H1 (cell line): ENCODE data around the gene C20orf173. TPM values are rescaled to one million over a fixed set of nuclear protein-coding genes. Genes with fewer than 3 reads are reported as not detected.

ENCODE experiments used
- CTCF ChIA-PET: fragments of 300-600 bp; sonication (Branson Sonifier 250); formaldehyde crosslinking; loops from one replicate; lab custom pipeline; 2021; ENCODE audit not compliant: partially characterized antibody; lab: Charles Lee
- POLR2A ChIA-PET: fragments of 300-600 bp; sonication (Branson Sonifier 250); formaldehyde crosslinking; loops from one replicate; lab custom pipeline; 2021; ENCODE audit warnings: inconsistent platforms; ENCODE audit not compliant: partially characterized antibody; lab: Charles Lee
- DNase-seq, 2 experiments: peaks; one replicate each; pipeline versions ENCODE4 v3.0.0 to v3.0.0-alpha.2; 2010 to 2022; ENCODE audit warnings: low spot score in 2 of 2, low read depth in 1 of 2, mixed read lengths in 1 of 2
- FAIRE-seq: peaks from 2 replicates; lab custom pipeline; 2011; peaks lifted over from hg19 to GRCh38; lab: Jason Lieb, UNC
- H2AFZ ChIP-seq: 2 replicates; pipeline ENCODE4 v1.8.1; 2012; ENCODE audit warnings: low read length, inconsistent platforms
- H2AK5ac ChIP-seq: 2 replicates; pipeline ENCODE4 v1.6.1; 2013; ENCODE audit warnings: low read depth, low read length
- H2BK120ac ChIP-seq: replicated peaks from 2 replicates; pipeline ENCODE3; 2013; ENCODE audit warnings: low read depth, low read length, inconsistent platforms
- H2BK12ac ChIP-seq: 2 replicates; pipeline ENCODE4 v1.6.1; 2013; ENCODE audit warnings: low read depth, low read length
- H2BK15ac ChIP-seq: 2 replicates; pipeline ENCODE4 v1.6.1; 2013; ENCODE audit warnings: low read length
- H2BK20ac ChIP-seq: 2 replicates; pipeline ENCODE4 v1.6.1; 2013; ENCODE audit warnings: low read length
- H2BK5ac ChIP-seq: 2 replicates; pipeline ENCODE4 v1.6.1; 2013; ENCODE audit warnings: low read depth, low read length
- H3K14ac ChIP-seq: 2 replicates; pipeline ENCODE4 v1.6.1; 2013; ENCODE audit warnings: inconsistent platforms; ENCODE audit not compliant: insufficient read length
- H3K18ac ChIP-seq: 2 replicates; pipeline ENCODE4 v1.6.1; 2013; ENCODE audit warnings: low read length; ENCODE audit errors: extremely low read depth
- H3K23ac ChIP-seq: 2 replicates; pipeline ENCODE4 v1.6.1; 2013; ENCODE audit warnings: inconsistent platforms; ENCODE audit not compliant: insufficient read length
- H3K23me2 ChIP-seq: 2 replicates; pipeline ENCODE4 v1.6.1; 2013; ENCODE audit warnings: low read depth, low read length
- H3K27ac ChIP-seq: 2 replicates; pipeline ENCODE4 v1.6.1; 2011; ENCODE audit warnings: low read depth, low read length, inconsistent platforms
- H3K27me3 ChIP-seq, 4 experiments: replicated peaks in 1 of 4; 1 replicate in 1 of 4; 2 replicates in 3 of 4; pipeline versions ENCODE4 v1.6.1 to v1.8.1; 2011 to 2013; ENCODE audit warnings: low read length in 3 of 4, mild to moderate bottlenecking in 3 of 4, inconsistent platforms in 2 of 4, mixed read lengths in 2 of 4, moderate library complexity in 1 of 4; ENCODE audit not compliant: control insufficient read depth in 3 of 4, insufficient read depth in 3 of 4; ENCODE audit errors: extremely low read depth in 1 of 4
- H3K36me3 ChIP-seq, 4 experiments: 2 replicates each; pipeline versions ENCODE4 v1.6.1 to v1.8.1; 2011 to 2013; ENCODE audit warnings: mild to moderate bottlenecking in 4 of 4, low read length in 3 of 4, moderate library complexity in 2 of 4, control low read depth in 1 of 4, inconsistent platforms in 1 of 4; ENCODE audit not compliant: insufficient read depth in 4 of 4, control insufficient read depth in 2 of 4
- H3K4ac ChIP-seq: replicated peaks from 2 replicates; pipeline ENCODE3; 2013; ENCODE audit warnings: low read length, low read depth, mixed read lengths, inconsistent platforms; ENCODE audit not compliant: insufficient read length
- H3K4me1 ChIP-seq, 4 experiments: replicated peaks in 1 of 4; 1 replicate in 1 of 4; 2 replicates in 3 of 4; pipeline versions ENCODE4 v1.6.1 to v1.8.1; 2011 to 2013; ENCODE audit warnings: low read length in 3 of 4, inconsistent platforms in 2 of 4, mixed read lengths in 1 of 4; ENCODE audit not compliant: insufficient read depth in 4 of 4, control insufficient read depth in 3 of 4
- H3K4me2 ChIP-seq, 2 experiments: 2 replicates each; pipeline versions ENCODE4 v1.6.1 to v1.8.1; 2011 to 2013; ENCODE audit warnings: low read depth in 2 of 2, low read length in 2 of 2, control low read depth in 1 of 2, inconsistent platforms in 1 of 2, mild to moderate bottlenecking in 1 of 2; ENCODE audit not compliant: insufficient read depth in 1 of 2
- H3K4me3 ChIP-seq, 4 experiments: fragments of 200-600, 300-600 bp in 1 of 4; sonication (generic), shearing (Covaris generic), sonication (Bioruptor Twin) in 1 of 4; 2 replicates each; pipeline versions ENCODE4 v1.5.1 to v1.8.1; 2011 to 2016; ENCODE audit warnings: low read length in 4 of 4, low read depth in 3 of 4, control low read depth in 2 of 4, inconsistent platforms in 2 of 4, mild to moderate bottlenecking in 2 of 4, mixed read lengths in 1 of 4, moderate library complexity in 1 of 4; ENCODE audit not compliant: insufficient read depth in 2 of 4; ENCODE audit errors: extremely low read depth in 1 of 4
- H3K56ac ChIP-seq: replicated peaks from 2 replicates; pipeline ENCODE3; 2013; ENCODE audit warnings: low read depth, mild to moderate bottlenecking, mixed read lengths, low read length, inconsistent platforms; ENCODE audit not compliant: insufficient read length
- H3K79me1 ChIP-seq: 2 replicates; pipeline ENCODE4 v1.6.1; 2013; ENCODE audit warnings: low read depth, low read length, control low read depth
- H3K79me2 ChIP-seq, 2 experiments: 2 replicates each; pipeline versions ENCODE4 v1.6.1 to v1.8.1; 2012 to 2013; ENCODE audit warnings: low read length in 2 of 2, mild to moderate bottlenecking in 2 of 2, inconsistent platforms in 1 of 2; ENCODE audit not compliant: insufficient read depth in 2 of 2, control insufficient read depth in 1 of 2
- H3K9ac ChIP-seq, 4 experiments: replicated peaks in 1 of 4; 1 replicate in 1 of 4; 2 replicates in 3 of 4; pipeline versions ENCODE4 v1.6.1 to v1.8.1; 2011 to 2013; ENCODE audit warnings: low read depth in 3 of 4, low read length in 3 of 4, control low read depth in 2 of 4, mild to moderate bottlenecking in 2 of 4, moderate library complexity in 2 of 4, inconsistent platforms in 1 of 4; ENCODE audit errors: extremely low read depth in 1 of 4
- H3K9me3 ChIP-seq, 2 experiments: 2 replicates each; pipeline versions ENCODE4 v1.6.1 to v1.8.1; 2012 to 2013; ENCODE audit warnings: mild to moderate bottlenecking in 2 of 2, moderate library complexity in 2 of 2, control low read depth in 1 of 2, inconsistent platforms in 1 of 2, low read depth in 1 of 2, low read length in 1 of 2, mixed read lengths in 1 of 2; ENCODE audit not compliant: insufficient read depth in 2 of 2
- H4K20me1 ChIP-seq, 2 experiments: replicated peaks in 1 of 2; 2 replicates each; pipeline versions ENCODE3 to v1.8.1; 2011 to 2013; ENCODE audit warnings: inconsistent platforms in 2 of 2, low read length in 2 of 2, mild to moderate bottlenecking in 1 of 2; ENCODE audit not compliant: insufficient read depth in 2 of 2, control insufficient read depth in 1 of 2
- H4K5ac ChIP-seq: 2 replicates; pipeline ENCODE4 v1.6.1; 2013; ENCODE audit warnings: low read length, low read depth, mixed read lengths, inconsistent platforms; ENCODE audit not compliant: insufficient read length
- H4K8ac ChIP-seq: 2 replicates; pipeline ENCODE4 v1.8.0; 2013; ENCODE audit warnings: mild to moderate bottlenecking, moderate library complexity, low read length, inconsistent platforms; ENCODE audit not compliant: insufficient read depth; ENCODE audit errors: extremely low read depth
- H4K91ac ChIP-seq: replicated peaks from 2 replicates; pipeline ENCODE3; 2013; ENCODE audit warnings: low read length, mixed read lengths, inconsistent platforms; ENCODE audit not compliant: insufficient read length
- CBX8 ChIP-seq: fragments of 300-800, 300-1000 bp; sonication (generic); IDR thresholded peaks from 2 replicates; pipeline ENCODE4 v1.7.1; 2016; ENCODE audit warnings: low read depth, low read length, borderline replicate concordance
- CEBPB ChIP-seq: IDR thresholded peaks from 2 replicates; pipeline ENCODE4 v1.6.1; 2012; ENCODE audit warnings: low read depth, low read length
- GABPA ChIP-seq: IDR thresholded peaks from 2 replicates; pipeline ENCODE4 v1.6.1; 2011; ENCODE audit warnings: mild to moderate bottlenecking, low read length, moderate library complexity, borderline replicate concordance; ENCODE audit not compliant: insufficient read depth
- HDAC2 ChIP-seq, 2 experiments: fragments of 300-600 bp in 1 of 2; sonication (generic) in 1 of 2; IDR thresholded peaks; 2 replicates each; pipeline ENCODE4 v1.6.1; 2011 to 2012; ENCODE audit warnings: low read depth in 2 of 2, low read length in 2 of 2, mild to moderate bottlenecking in 2 of 2, moderate library complexity in 2 of 2, borderline replicate concordance in 1 of 2, inconsistent platforms in 1 of 2
- KDM1A ChIP-seq: fragments of 200-600, 300-600 bp; sonication (generic); IDR thresholded peaks from 2 replicates; pipeline ENCODE4 v1.7.1; 2016; ENCODE audit warnings: mild to moderate bottlenecking, low read length, borderline replicate concordance
- KDM4A ChIP-seq: IDR thresholded peaks from one replicate; pipeline ENCODE4 v1.7.1; 2012; ENCODE audit warnings: low read depth, mild to moderate bottlenecking, moderate library complexity, low read length, inconsistent platforms; ENCODE audit not compliant: severe bottlenecking
- MAX ChIP-seq: IDR thresholded peaks from 2 replicates; pipeline ENCODE4 v1.6.1; 2012; ENCODE audit warnings: inconsistent platforms
- POLR2A ChIP-seq, 2 experiments: IDR thresholded peaks; 1 replicate in 1 of 2; 2 replicates in 1 of 2; pipeline ENCODE4 v1.6.1; 2011; ENCODE audit warnings: low read depth in 2 of 2, low read length in 2 of 2, mild to moderate bottlenecking in 2 of 2; ENCODE audit errors: control extremely low read depth in 1 of 2
- POLR2AphosphoS5 ChIP-seq: IDR thresholded peaks from 2 replicates; pipeline ENCODE4 v1.6.1; 2011; ENCODE audit warnings: low read depth, low read length
- SIRT6 ChIP-seq: IDR thresholded peaks from one replicate; pipeline ENCODE4 v1.7.1; 2012; ENCODE audit warnings: low read length, inconsistent platforms
- SP2 ChIP-seq: IDR thresholded peaks from 2 replicates; pipeline ENCODE4 v1.6.1; 2012; ENCODE audit warnings: mild to moderate bottlenecking, low read length, inconsistent platforms
- WGBS, 2 experiments: shearing (Covaris generic) in 1 of 2; methylation state at CpG; one replicate each; pipeline versions ENCODE4 v1.1.6 to v1.1.7; 2013 to 2015; ENCODE audit warnings: low lambda C conversion rate in 2 of 2, mixed read lengths in 2 of 2, inconsistent platforms in 1 of 2, low coverage in 1 of 2, missing lambda C conversion rate in 1 of 2; ENCODE audit not compliant: insufficient replicate concordance in 2 of 2, insufficient coverage in 1 of 2, insufficient read length in 1 of 2; ENCODE audit errors: extremely low coverage in 1 of 2, missing lambda C conversion rate in 1 of 2; 5-methylcytosine and 5-hydroxymethylcytosine counted together
- polyA plus RNA-seq, 7 experiments: library from polyadenylated mRNA; depleted of rRNA in 3 of 7; stranded (reverse) in 5 of 7; unstranded in 2 of 7; fragments of >200 nt in 5 of 7; fragments of 200-250 nt in 2 of 7; gene quantifications; 1 replicate in 5 of 7; 2 replicates in 1 of 7; 4 replicates in 1 of 7; pipeline versions ENCODE4 v1.2.1 to v1.2.3, GENCODE V29; 2011 to 2013; ENCODE audit warnings: missing spikeins in 2 of 7, mixed read lengths in 2 of 7
- total RNA-seq: library from RNA; stranded (reverse); fragmentation: NEBNext Ultra II Directional; extraction: Animal tissue kit (Norgen Biotek cat#: 25700); gene quantifications from 2 replicates; pipeline ENCODE4 v1.2.1, GENCODE V29; 2021

Gene C20orf173
- total and polyA plus RNA-seq, 2 of the 8 experiments (the other 6 are each of a cell fraction or from before 2014, with no cell fraction given): not detected

- POLR2A ChIA-PET: interaction anchor here (0.7 to 4.4 kb wide), 7 partner anchors 9 to 87 kb away, joined by 3 to 18 read pairs (median 3); partner anchors contain the start of genes ERGIC3 and SPAG4
- TF ChIP-seq CBX8: no peak
- no peak for TF ChIP-seq POLR2A (IDR thresholded peaks at IDR 0.05; ENCODE audit: control extremely low read depth in 1 of 2, low read depth in 2 of 2, low read length in 2 of 2)
- no peak for TF ChIP-seq SIRT6
- no peak for TF ChIP-seq SP2
- no peak for TF ChIP-seq GABPA
- no peak for TF ChIP-seq POLR2AphosphoS5
- TF ChIP-seq HDAC2 (IDR thresholded peaks at IDR 0.05; ENCODE audit: borderline replicate concordance in 1 of 2, low read depth in 2 of 2, low read length in 2 of 2): no peak
- TF ChIP-seq KDM1A: no peak
- no peak for TF ChIP-seq KDM4A
- no peak for TF ChIP-seq CEBPB
- no peak for TF ChIP-seq MAX
Observed at GRCh38 chr20:35555951-35556645, 26.6 kb upstream of the C20orf173 start.

More at GRCh38 chr20:35555951-35556645, 26.6 kb upstream of the C20orf173 start:
- peaks cover 0 to 6% of the 10 kb centered on the region in 2 experiments for H4K20me1 ChIP-seq
- H3K79me1 ChIP-seq: no peaks in the 10 kb centered on the region
- H3K27me3 ChIP-seq: no peaks in the 10 kb centered on the region
- H3K4me3 ChIP-seq: no peak overlapping the region
- H2AFZ ChIP-seq: no peak overlapping the region
- H2BK5ac ChIP-seq: no peak overlapping the region; the same call in 1 of the 2 replicates
- H3K27ac ChIP-seq: no peak overlapping the region
- H4K5ac ChIP-seq: no peak overlapping the region
- H2BK20ac ChIP-seq: no peak overlapping the region
- no peaks in the 10 kb centered on the region for H3K9me3 ChIP-seq
- CTCF ChIA-PET: interaction anchor here (1.6 to 2.9 kb wide), 2 partner anchors 9 to 11 kb away, joined by 5 to 7 read pairs; no protein-coding TSS in a partner anchor
- H3K23ac ChIP-seq: no peak overlapping the region
- no peak overlapping the region for H2BK120ac ChIP-seq
- no peak overlapping the region for H3K14ac ChIP-seq
- H4K91ac ChIP-seq: no peak overlapping the region
- H3K18ac ChIP-seq: no peak overlapping the region
- 0 out of 2 replicates have a peak, but pooled peaks cover 2% of the 10 kb centered on the region for H3K23me2 ChIP-seq
- no peaks in the 10 kb centered on the region for H3K79me2 ChIP-seq
- H2BK15ac ChIP-seq: no peak overlapping the region
- no peak overlapping the region for H2BK12ac ChIP-seq
- 94% methylated on average over 15 of the region's 21 CpGs; no CpG with 5 or more reads in 1 of the 2 experiments for WGBS, 2 experiments
- no peak overlapping the region for H3K56ac ChIP-seq
- FAIRE-seq: no peak
- H3K4me2 ChIP-seq: no peak overlapping the region
- no peak overlapping the region for H3K9ac ChIP-seq
- H3K36me3 ChIP-seq: peaks cover 2 to 45% (median 12%) of the 10 kb centered on the region in 4 experiments; a peak in 6 of 8 replicates
- H2AK5ac ChIP-seq: no peak overlapping the region
- no peak for DNase-seq
- peaks cover 0 to 3% (median 1%) of the 10 kb centered on the region in 4 experiments; a peak in 4 of 7 replicates for H3K4me1 ChIP-seq
- no peak overlapping the region for H4K8ac ChIP-seq
- no peak overlapping the region for H3K4ac ChIP-seq
